ENCODE measurements around the gene SLC12A6. TPM values are rescaled to one million over a fixed set of nuclear protein-coding genes. Genes with fewer than 3 reads are reported as not detected.

SLC12A6 gene
- polyA plus RNA-seq, 2 of the 4 experiments (the other 2 are of a cell fraction) = 6.0 to 21.3 TPM

GRCh38 chr15:34355241-34355640 is 17.7 kb upstream of the SLC12A6 start:
- ATAC-seq (no peak), FAIRE-seq (no peak), DNase-seq (ENCODE audit: low read depth in 1 of 2, low spot score in 1 of 2) (no peak)
- CTCF ChIA-PET = interaction anchor here (0.8 to 5.0 kb wide), 6 partner anchors 8 to 114 kb away, joined by 3 to 42 read pairs (median 4); partner anchors contain the start of genes LPCAT4, NOP10, NUTM1 and SLC12A6
- POLR2A ChIA-PET = interaction anchor here (1.8 kb wide), 1 partner anchor 11 kb away, joined by 9 read pairs; the partner anchor contains the start of gene LPCAT4
- H3K9me3 ChIP-seq = no peaks in the 10 kb centered on the region
- H3K27ac ChIP-seq = no peak overlapping the region
- H3K4me3 ChIP-seq = no peak overlapping the region
- H3K4me1 ChIP-seq = peaks cover 8% of the 10 kb centered on the region; the same call in 2 of the 3 replicates
- no peak overlapping the region for H3K4me2 ChIP-seq
- no peak for TF ChIP-seq CBX8 (IDR thresholded peaks at IDR 0.05)
- TF ChIP-seq MAFK (IDR thresholded peaks at IDR 0.05; ENCODE audit: partially characterized antibody) = no peak
- no peak for TF ChIP-seq CHD4 (IDR thresholded peaks at IDR 0.05; ENCODE audit: borderline replicate concordance)
- TF ChIP-seq MYC (IDR thresholded peaks at IDR 0.05; ENCODE audit: borderline replicate concordance, low read length) = no peak
- TF ChIP-seq ESRRA (IDR thresholded peaks at IDR 0.05; ENCODE audit: borderline replicate concordance, low read length) = no peak
- TF ChIP-seq EHMT2 (IDR thresholded peaks at IDR 0.05; ENCODE audit: low read depth) = no peak
- TF ChIP-seq HEYL (CRISPR knock-in tag; IDR thresholded peaks at IDR 0.05) = no peak
- TF ChIP-seq ZFP36 (IDR thresholded peaks at IDR 0.05; ENCODE audit: borderline replicate concordance, partially characterized antibody) = no peak
- no peak for TF ChIP-seq CHD2 (IDR thresholded peaks at IDR 0.05; ENCODE audit: low read length, partially characterized antibody)
- no peak for TF ChIP-seq HOXB13 (CRISPR knock-in tag; IDR thresholded peaks at IDR 0.05; ENCODE audit: low read depth)
- no peak for TF ChIP-seq REST (IDR thresholded peaks at IDR 0.05)
- TF ChIP-seq RNF2 (IDR thresholded peaks at IDR 0.05; ENCODE audit: borderline replicate concordance, low read depth) = no peak
- no peak for TF ChIP-seq HOXB5 (CRISPR knock-in tag; IDR thresholded peaks at IDR 0.05)
- no peak for TF ChIP-seq ZC3H11A (IDR thresholded peaks at IDR 0.05)
- TF ChIP-seq ZNF302 (CRISPR knock-in tag; IDR thresholded peaks at IDR 0.05) = no peak
- no peak for TF ChIP-seq HDAC2 (IDR thresholded peaks at IDR 0.05)
- no peak for TF ChIP-seq TP53 (CRISPR knock-in tag; IDR thresholded peaks at IDR 0.05)
- 90% methylated on average over 9 of the region's 9 CpGs for WGBS (ENCODE audit: missing lambda C conversion rate)

- ChIA-PET POLR2A (interaction anchor here (1.8 kb wide), 1 partner anchor 12 kb away, joined by 9 read pairs; the partner anchor contains the start of gene LPCAT4), CTCF (interaction anchor here (0.9 to 5.0 kb wide), 4 partner anchors 9 to 17 kb away, joined by 3 to 42 read pairs (median 20); partner anchors contain the start of genes LPCAT4, NOP10, NUTM1 and SLC12A6)
- ATAC-seq = no peak
- 81% methylated on average over 7 of the region's 7 CpGs for WGBS (ENCODE audit: missing lambda C conversion rate)
- Histone ChIP-seq H3K4me3 (no peak overlapping the region), H3K4me2 (no peak overlapping the region), H3K9me3 (no peaks in the 10 kb centered on the region), H3K27ac (no peak overlapping the region), H3K4me1 (peaks cover under 1% of the 10 kb centered on the region; the same call in 1 of the 3 replicates)
- DNase-seq (ENCODE audit: low read depth in 1 of 2, low spot score in 1 of 2) = no peak
- TF ChIP-seq ZC3H11A (IDR thresholded peaks at IDR 0.05) (no peak), USF2 (IDR thresholded peaks at IDR 0.05) (no peak), JUNB (IDR thresholded peaks at IDR 0.05) (no peak), NPAS2 (CRISPR knock-in tag; IDR thresholded peaks at IDR 0.05; ENCODE audit: borderline replicate concordance) (no peak), ELK1 (IDR thresholded peaks at IDR 0.05; ENCODE audit: low read depth, low read length) (no peak), HEYL (CRISPR knock-in tag; IDR thresholded peaks at IDR 0.05) (no peak), ATOH8 (CRISPR knock-in tag; IDR thresholded peaks at IDR 0.05; ENCODE audit: low read depth) (no peak), GATA3 (IDR thresholded peaks at IDR 0.05; ENCODE audit: borderline replicate concordance) (no peak), HOXB13 (CRISPR knock-in tag; IDR thresholded peaks at IDR 0.05; ENCODE audit: low read depth) (no peak), POLR2AphosphoS2 (conservative IDR thresholded peaks at IDR 0.05; ENCODE audit: low read length) (no peak), JUN (IDR thresholded peaks at IDR 0.05) (no peak), RNF2 (IDR thresholded peaks at IDR 0.05; ENCODE audit: borderline replicate concordance, low read depth) (no peak)
- no peak for FAIRE-seq
Measured at GRCh38 chr15:34354286-34354685, 16.7 kb upstream of the SLC12A6 start.
